ENCODE data around the gene TRIM47. TPM values are rescaled to one million over a fixed set of nuclear protein-coding genes. Genes with fewer than 3 reads are reported as not detected.

TRIM47 gene
- total and polyA plus RNA-seq, 2 of the 13 experiments (the other 11 are each of a cell fraction or from before 2014, with no cell fraction given) = 33.5 to 82.0 TPM

DNA sequence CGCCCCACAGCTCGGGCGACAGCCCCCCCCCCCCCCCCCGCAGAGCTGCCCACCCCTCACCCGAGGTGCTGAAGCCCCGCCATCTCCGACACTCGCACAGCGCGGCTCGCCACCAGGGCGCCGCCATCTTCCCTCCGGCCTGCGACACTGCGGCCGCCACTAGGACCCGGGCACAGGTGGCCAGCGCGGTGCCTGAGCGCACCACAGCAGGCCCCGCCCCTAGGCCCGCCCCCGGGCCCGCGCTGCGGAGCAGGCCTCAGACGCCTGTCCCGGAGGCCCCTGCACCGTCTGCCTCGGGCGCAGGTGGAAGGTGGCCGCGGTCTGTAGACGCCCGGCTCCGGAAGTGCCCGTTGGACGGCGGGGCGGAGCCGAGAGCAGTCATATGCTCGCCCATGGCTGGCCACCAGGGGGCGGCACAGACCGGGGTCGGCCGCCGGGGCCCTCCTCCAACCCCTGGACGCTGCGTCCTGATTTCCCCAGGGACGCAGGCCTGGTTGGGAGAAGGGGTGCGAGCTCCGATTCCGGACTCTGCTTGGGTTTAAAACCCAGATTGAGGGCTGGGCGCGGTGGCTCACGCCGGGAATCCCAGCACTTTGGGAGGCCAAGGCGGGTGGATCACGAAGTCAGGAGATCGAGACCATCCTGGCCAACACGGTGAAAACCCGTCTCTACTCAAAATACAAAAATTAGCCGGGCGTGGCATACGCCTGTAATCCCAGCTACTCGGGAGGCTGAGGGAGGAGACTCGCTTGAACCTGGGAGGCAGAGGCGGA, 26.6 kb upstream of the TRIM47 start, which contains the start of gene MRPL38 (continued):
- TF ChIP-seq, protein P1, sequence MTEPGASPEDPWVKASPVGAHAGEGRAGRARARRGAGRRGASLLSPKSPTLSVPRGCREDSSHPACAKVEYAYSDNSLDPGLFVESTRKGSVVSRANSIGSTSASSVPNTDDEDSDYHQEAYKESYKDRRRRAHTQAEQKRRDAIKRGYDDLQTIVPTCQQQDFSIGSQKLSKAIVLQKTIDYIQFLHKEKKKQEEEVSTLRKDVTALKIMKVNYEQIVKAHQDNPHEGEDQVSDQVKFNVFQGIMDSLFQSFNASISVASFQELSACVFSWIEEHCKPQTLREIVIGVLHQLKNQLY (CRISPR knock-in tag; IDR thresholded peaks at IDR 0.05) = peak; percentile 88
- TF ChIP-seq NR2C2 (CRISPR knock-in tag; IDR thresholded peaks at IDR 0.05; ENCODE audit: borderline replicate concordance) = peak; percentile 53; the same call in 1 of the 2 replicates
- peak; percentile 99 for TF ChIP-seq JARID2 (CRISPR knock-in tag; IDR thresholded peaks at IDR 0.05; ENCODE audit: insufficient replicate concordance)
- TF ChIP-seq ZNF264 (CRISPR knock-in tag; IDR thresholded peaks at IDR 0.05) = peak; percentile 87; the same call in 1 of the 2 replicates
- TF ChIP-seq RFXANK (CRISPR knock-in tag; IDR thresholded peaks at IDR 0.05) = peak; percentile 67
- TF ChIP-seq SETDB1 (CRISPR knock-in tag; IDR thresholded peaks at IDR 0.05; ENCODE audit: borderline replicate concordance) = 0 out of 2 replicates have a peak, but pooled peaks have one; percentile 46
- TF ChIP-seq, protein P2, sequence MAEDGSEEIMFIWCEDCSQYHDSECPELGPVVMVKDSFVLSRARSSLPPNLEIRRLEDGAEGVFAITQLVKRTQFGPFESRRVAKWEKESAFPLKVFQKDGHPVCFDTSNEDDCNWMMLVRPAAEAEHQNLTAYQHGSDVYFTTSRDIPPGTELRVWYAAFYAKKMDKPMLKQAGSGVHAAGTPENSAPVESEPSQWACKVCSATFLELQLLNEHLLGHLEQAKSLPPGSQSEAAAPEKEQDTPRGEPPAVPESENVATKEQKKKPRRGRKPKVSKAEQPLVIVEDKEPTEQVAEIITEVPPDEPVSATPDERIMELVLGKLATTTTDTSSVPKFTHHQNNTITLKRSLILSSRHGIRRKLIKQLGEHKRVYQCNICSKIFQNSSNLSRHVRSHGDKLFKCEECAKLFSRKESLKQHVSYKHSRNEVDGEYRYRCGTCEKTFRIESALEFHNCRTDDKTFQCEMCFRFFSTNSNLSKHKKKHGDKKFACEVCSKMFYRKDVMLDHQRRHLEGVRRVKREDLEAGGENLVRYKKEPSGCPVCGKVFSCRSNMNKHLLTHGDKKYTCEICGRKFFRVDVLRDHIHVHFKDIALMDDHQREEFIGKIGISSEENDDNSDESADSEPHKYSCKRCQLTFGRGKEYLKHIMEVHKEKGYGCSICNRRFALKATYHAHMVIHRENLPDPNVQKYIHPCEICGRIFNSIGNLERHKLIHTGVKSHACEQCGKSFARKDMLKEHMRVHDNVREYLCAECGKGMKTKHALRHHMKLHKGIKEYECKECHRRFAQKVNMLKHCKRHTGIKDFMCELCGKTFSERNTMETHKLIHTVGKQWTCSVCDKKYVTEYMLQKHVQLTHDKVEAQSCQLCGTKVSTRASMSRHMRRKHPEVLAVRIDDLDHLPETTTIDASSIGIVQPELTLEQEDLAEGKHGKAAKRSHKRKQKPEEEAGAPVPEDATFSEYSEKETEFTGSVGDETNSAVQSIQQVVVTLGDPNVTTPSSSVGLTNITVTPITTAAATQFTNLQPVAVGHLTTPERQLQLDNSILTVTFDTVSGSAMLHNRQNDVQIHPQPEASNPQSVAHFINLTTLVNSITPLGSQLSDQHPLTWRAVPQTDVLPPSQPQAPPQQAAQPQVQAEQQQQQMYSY (CRISPR knock-in tag; IDR thresholded peaks at IDR 0.05) = peak; percentile 62; the same call in 1 of the 2 replicates
- TF ChIP-seq MXI1 (IDR thresholded peaks at IDR 0.05; ENCODE audit: borderline replicate concordance, low read depth, low read length) = peak; percentile 94
- TF ChIP-seq, protein P3, sequence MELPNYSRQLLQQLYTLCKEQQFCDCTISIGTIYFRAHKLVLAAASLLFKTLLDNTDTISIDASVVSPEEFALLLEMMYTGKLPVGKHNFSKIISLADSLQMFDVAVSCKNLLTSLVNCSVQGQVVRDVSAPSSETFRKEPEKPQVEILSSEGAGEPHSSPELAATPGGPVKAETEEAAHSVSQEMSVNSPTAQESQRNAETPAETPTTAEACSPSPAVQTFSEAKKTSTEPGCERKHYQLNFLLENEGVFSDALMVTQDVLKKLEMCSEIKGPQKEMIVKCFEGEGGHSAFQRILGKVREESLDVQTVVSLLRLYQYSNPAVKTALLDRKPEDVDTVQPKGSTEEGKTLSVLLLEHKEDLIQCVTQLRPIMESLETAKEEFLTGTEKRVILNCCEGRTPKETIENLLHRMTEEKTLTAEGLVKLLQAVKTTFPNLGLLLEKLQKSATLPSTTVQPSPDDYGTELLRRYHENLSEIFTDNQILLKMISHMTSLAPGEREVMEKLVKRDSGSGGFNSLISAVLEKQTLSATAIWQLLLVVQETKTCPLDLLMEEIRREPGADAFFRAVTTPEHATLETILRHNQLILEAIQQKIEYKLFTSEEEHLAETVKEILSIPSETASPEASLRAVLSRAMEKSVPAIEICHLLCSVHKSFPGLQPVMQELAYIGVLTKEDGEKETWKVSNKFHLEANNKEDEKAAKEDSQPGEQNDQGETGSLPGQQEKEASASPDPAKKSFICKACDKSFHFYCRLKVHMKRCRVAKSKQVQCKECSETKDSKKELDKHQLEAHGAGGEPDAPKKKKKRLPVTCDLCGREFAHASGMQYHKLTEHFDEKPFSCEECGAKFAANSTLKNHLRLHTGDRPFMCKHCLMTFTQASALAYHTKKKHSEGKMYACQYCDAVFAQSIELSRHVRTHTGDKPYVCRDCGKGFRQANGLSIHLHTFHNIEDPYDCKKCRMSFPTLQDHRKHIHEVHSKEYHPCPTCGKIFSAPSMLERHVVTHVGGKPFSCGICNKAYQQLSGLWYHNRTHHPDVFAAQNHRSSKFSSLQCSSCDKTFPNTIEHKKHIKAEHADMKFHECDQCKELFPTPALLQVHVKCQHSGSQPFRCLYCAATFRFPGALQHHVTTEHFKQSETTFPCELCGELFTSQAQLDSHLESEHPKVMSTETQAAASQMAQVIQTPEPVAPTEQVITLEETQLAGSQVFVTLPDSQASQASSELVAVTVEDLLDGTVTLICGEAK (IDR thresholded peaks at IDR 0.05) = no peak
- TF ChIP-seq, protein P3 (CRISPR knock-in tag; IDR thresholded peaks at IDR 0.05) = peak; percentile 75; the same call in 1 of the 2 replicates
- TF ChIP-seq SP5 (CRISPR knock-in tag; IDR thresholded peaks at IDR 0.05; ENCODE audit: borderline replicate concordance, low read depth) = peak; percentile 93
- TF ChIP-seq ZIK1 (CRISPR knock-in tag; IDR thresholded peaks at IDR 0.05; ENCODE audit: borderline replicate concordance, low read depth) = peak; percentile 92
- peak; percentile 95 for TF ChIP-seq KDM2A (CRISPR knock-in tag; IDR thresholded peaks at IDR 0.05; ENCODE audit: borderline replicate concordance, low read depth)
- TF ChIP-seq SKI (IDR thresholded peaks at IDR 0.05; ENCODE audit: partially characterized antibody) = peak; percentile 98
- no peak for TF ChIP-seq PRPF4 (IDR thresholded peaks at IDR 0.05; ENCODE audit: low read depth, low read length, poor library complexity, severe bottlenecking)
- peak; percentile 76; the same call in 1 of the 2 replicates for TF ChIP-seq FOXJ3 (CRISPR knock-in tag; IDR thresholded peaks at IDR 0.05; ENCODE audit: borderline replicate concordance)

All from HepG2 (cell line).